GM21360 (cell line): ENCODE results near the gene STAMBP.
"Not testable (repeated sequence)": the region's sequence is repeated elsewhere in the genome, so short reads cannot be mapped to it uniquely, and the experiment has no call there.

ENCODE experiments used
- ATAC-seq: cut with Tn5 transposase; IDR thresholded peaks from one replicate; pipeline ENCODE4 v1.9.1; 2021; ENCODE audit warnings: mild to moderate bottlenecking, moderate library complexity; ENCODE audit not compliant: unreplicated experiment

The STAMBP gene

GRCh38 chr2:73885406-73885805 is 56.6 kb downstream of the STAMBP start:
- no peak for ATAC-seq

GRCh38 chr2:73886357-73886756 is 57.6 kb downstream of the STAMBP start:
- no peak for ATAC-seq

- ATAC-seq: not testable (repeated sequence)
These were observed 59.0 kb downstream of the STAMBP start for GRCh38 chr2:73887596-73888353.

GRCh38 chr2:73888388-73888787 is 59.6 kb downstream of the STAMBP start:
- ATAC-seq: no peak

GRCh38 chr2:73889206-73889605 is 60.4 kb downstream of the STAMBP start:
- ATAC-seq: no peak

GRCh38 chr2:73890301-73891092 is 61.7 kb downstream of the STAMBP start:
- ATAC-seq: no peak

- ATAC-seq: no peak
These were observed 62.6 kb downstream of the STAMBP start for GRCh38 chr2:73891276-73891901.

GRCh38 chr2:73892631-73893329 is 64.0 kb downstream of the STAMBP start, which contains the start of gene ACTG2:
ACTG2 (plus strand) TSS chr2:73893008; CDS start chr2:73901312, 8,304 bp downstream.
- ATAC-seq: no peak

GRCh38 chr2:73893764-73894474 is 65.2 kb downstream of the STAMBP start:
- no peak for ATAC-seq

GRCh38 chr2:73894475-73894850 is 65.7 kb downstream of the STAMBP start:
- no peak for ATAC-seq

- no peak for ATAC-seq
These were observed 66.1 kb downstream of the STAMBP start for GRCh38 chr2:73894877-73895276.

GRCh38 chr2:73895473-73895872 is 66.7 kb downstream of the STAMBP start:
- ATAC-seq: no peak

- ATAC-seq: no peak
These were observed 67.8 kb downstream of the STAMBP start for GRCh38 chr2:73896362-73897239.

GRCh38 chr2:73897240-73897583 is 68.5 kb downstream of the STAMBP start:
- ATAC-seq: no peak

GRCh38 chr2:73897934-73898333 is 69.2 kb downstream of the STAMBP start:
- no peak for ATAC-seq

- ATAC-seq: no peak
These were observed 71.1 kb downstream of the STAMBP start for GRCh38 chr2:73899801-73900336.

- no peak for ATAC-seq
These were observed 72.4 kb downstream of the STAMBP start for GRCh38 chr2:73901143-73901542.

- ATAC-seq: no peak
These were observed 73.5 kb downstream of the STAMBP start for GRCh38 chr2:73902284-73902683.

GRCh38 chr2:73903313-73903712 is 74.6 kb downstream of the STAMBP start:
- no peak for ATAC-seq
